ENCODE results near the gene DENND2A.

Gene DENND2A

GRCh38 chr7:140495514-140496097 lies 145.0 kb downstream of the DENND2A start:
- H3K4me1 ChIP-seq (ENCODE audit: insufficient read depth, low read length, severe bottlenecking) = no peaks in the 10 kb centered on the region
- no peaks in the 10 kb centered on the region for H4K20me1 ChIP-seq (ENCODE audit: insufficient read depth, low read length)
- H3K79me2 ChIP-seq (ENCODE audit: insufficient read depth, low read length) = no peaks in the 10 kb centered on the region
- H3K4me3 ChIP-seq (ENCODE audit: low read depth, low read length, poor library complexity, severe bottlenecking) = no peak overlapping the region
- no peak overlapping the region for H2AFZ ChIP-seq (ENCODE audit: low read length)
- H3K4me2 ChIP-seq (ENCODE audit: low read length) = no peak overlapping the region
- H3F3A ChIP-seq (ENCODE audit: insufficient read depth, low read length) = no peaks in the 10 kb centered on the region
- H3K27me3 ChIP-seq (ENCODE audit: insufficient read depth, low read length) = no peaks in the 10 kb centered on the region
- H3K27ac ChIP-seq (ENCODE audit: low read depth, low read length, poor library complexity, severe bottlenecking) = no peak overlapping the region
- H3K36me3 ChIP-seq (ENCODE audit: insufficient read depth, low read length) = no peaks in the 10 kb centered on the region
- H3K9ac ChIP-seq (ENCODE audit: low read length) = no peak overlapping the region
- TF ChIP-seq EZH2 (IDR thresholded peaks at IDR 0.05; ENCODE audit: borderline replicate concordance, low read length) = no peak
- no peak for TF ChIP-seq CTCF (IDR thresholded peaks at IDR 0.05; ENCODE audit: low read length)
- H3K9me3 ChIP-seq (ENCODE audit: low read length) = no peaks in the 10 kb centered on the region
- H3K9me2 ChIP-seq (ENCODE audit: low read depth, low read length) = no peaks in the 10 kb centered on the region

GRCh38 chr7:140494867-140495266 lies 145.7 kb downstream of the DENND2A start:
- H4K20me1 ChIP-seq (ENCODE audit: insufficient read depth, low read length) = no peaks in the 10 kb centered on the region
- no peaks in the 10 kb centered on the region for H3K4me1 ChIP-seq (ENCODE audit: insufficient read depth, low read length, severe bottlenecking)
- H3F3A ChIP-seq (ENCODE audit: insufficient read depth, low read length) = no peaks in the 10 kb centered on the region
- H2AFZ ChIP-seq (ENCODE audit: low read length) = no peak overlapping the region
- H3K4me3 ChIP-seq (ENCODE audit: low read depth, low read length, poor library complexity, severe bottlenecking) = no peak overlapping the region
- no peaks in the 10 kb centered on the region for H3K9me3 ChIP-seq (ENCODE audit: low read length)
- H3K9me2 ChIP-seq (ENCODE audit: low read depth, low read length) = no peaks in the 10 kb centered on the region
- H3K79me2 ChIP-seq (ENCODE audit: insufficient read depth, low read length) = no peaks in the 10 kb centered on the region
- H3K9ac ChIP-seq (ENCODE audit: low read length) = no peak overlapping the region
- no peaks in the 10 kb centered on the region for H3K36me3 ChIP-seq (ENCODE audit: insufficient read depth, low read length)
- H3K27ac ChIP-seq (ENCODE audit: low read depth, low read length, poor library complexity, severe bottlenecking) = no peak overlapping the region
- H3K4me2 ChIP-seq (ENCODE audit: low read length) = no peak overlapping the region
- H3K27me3 ChIP-seq (ENCODE audit: insufficient read depth, low read length) = no peaks in the 10 kb centered on the region
- TF ChIP-seq CTCF (IDR thresholded peaks at IDR 0.05; ENCODE audit: low read length) = no peak
- TF ChIP-seq EZH2 (IDR thresholded peaks at IDR 0.05; ENCODE audit: borderline replicate concordance, low read length) = no peak

- no peak overlapping the region for H3K27ac ChIP-seq (ENCODE audit: low read depth, low read length, poor library complexity, severe bottlenecking)
- TF ChIP-seq EZH2 (IDR thresholded peaks at IDR 0.05; ENCODE audit: borderline replicate concordance, low read length) (no peak), CTCF (IDR thresholded peaks at IDR 0.05; ENCODE audit: low read length) (no peak)
- no peaks in the 10 kb centered on the region for H3K9me2 ChIP-seq (ENCODE audit: low read depth, low read length)
- no peaks in the 10 kb centered on the region for H4K20me1 ChIP-seq (ENCODE audit: insufficient read depth, low read length)
- no peak overlapping the region for H3K9ac ChIP-seq (ENCODE audit: low read length)
- no peaks in the 10 kb centered on the region for H3F3A ChIP-seq (ENCODE audit: insufficient read depth, low read length)
- no peaks in the 10 kb centered on the region for H3K4me1 ChIP-seq (ENCODE audit: insufficient read depth, low read length, severe bottlenecking)
- H3K4me2 ChIP-seq (ENCODE audit: low read length) = no peak overlapping the region
- no peaks in the 10 kb centered on the region for H3K9me3 ChIP-seq (ENCODE audit: low read length)
- no peak overlapping the region for H2AFZ ChIP-seq (ENCODE audit: low read length)
- no peaks in the 10 kb centered on the region for H3K36me3 ChIP-seq (ENCODE audit: insufficient read depth, low read length)
- H3K4me3 ChIP-seq (ENCODE audit: low read depth, low read length, poor library complexity, severe bottlenecking) = no peak overlapping the region
- H3K27me3 ChIP-seq (ENCODE audit: insufficient read depth, low read length) = no peaks in the 10 kb centered on the region
- H3K79me2 ChIP-seq (ENCODE audit: insufficient read depth, low read length) = no peaks in the 10 kb centered on the region
These were observed 151.6 kb downstream of the DENND2A start for GRCh38 chr7:140489026-140489359.

Measured in OCI-LY1 (cell line).